Occipital lobe (tissue), 2 donors: Measurements from ENCODE around the gene OSTF1. TPM values are rescaled to one million over a fixed set of nuclear protein-coding genes. Genes with fewer than 3 reads are reported as not detected.

ENCODE experiments used
- DNase-seq: peaks from one replicate; lab custom pipeline; 2025; lab: John Stamatoyannopoulos, UW
- total RNA-seq: library from RNA; depleted of rRNA; stranded (reverse); fragments of >200 nt; gene quantifications from one replicate; pipeline ENCODE4 v1.2.3, GENCODE V29; 2014

Gene OSTF1, protein sequence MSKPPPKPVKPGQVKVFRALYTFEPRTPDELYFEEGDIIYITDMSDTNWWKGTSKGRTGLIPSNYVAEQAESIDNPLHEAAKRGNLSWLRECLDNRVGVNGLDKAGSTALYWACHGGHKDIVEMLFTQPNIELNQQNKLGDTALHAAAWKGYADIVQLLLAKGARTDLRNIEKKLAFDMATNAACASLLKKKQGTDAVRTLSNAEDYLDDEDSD
- total RNA-seq: 20.1 TPM

DNA sequence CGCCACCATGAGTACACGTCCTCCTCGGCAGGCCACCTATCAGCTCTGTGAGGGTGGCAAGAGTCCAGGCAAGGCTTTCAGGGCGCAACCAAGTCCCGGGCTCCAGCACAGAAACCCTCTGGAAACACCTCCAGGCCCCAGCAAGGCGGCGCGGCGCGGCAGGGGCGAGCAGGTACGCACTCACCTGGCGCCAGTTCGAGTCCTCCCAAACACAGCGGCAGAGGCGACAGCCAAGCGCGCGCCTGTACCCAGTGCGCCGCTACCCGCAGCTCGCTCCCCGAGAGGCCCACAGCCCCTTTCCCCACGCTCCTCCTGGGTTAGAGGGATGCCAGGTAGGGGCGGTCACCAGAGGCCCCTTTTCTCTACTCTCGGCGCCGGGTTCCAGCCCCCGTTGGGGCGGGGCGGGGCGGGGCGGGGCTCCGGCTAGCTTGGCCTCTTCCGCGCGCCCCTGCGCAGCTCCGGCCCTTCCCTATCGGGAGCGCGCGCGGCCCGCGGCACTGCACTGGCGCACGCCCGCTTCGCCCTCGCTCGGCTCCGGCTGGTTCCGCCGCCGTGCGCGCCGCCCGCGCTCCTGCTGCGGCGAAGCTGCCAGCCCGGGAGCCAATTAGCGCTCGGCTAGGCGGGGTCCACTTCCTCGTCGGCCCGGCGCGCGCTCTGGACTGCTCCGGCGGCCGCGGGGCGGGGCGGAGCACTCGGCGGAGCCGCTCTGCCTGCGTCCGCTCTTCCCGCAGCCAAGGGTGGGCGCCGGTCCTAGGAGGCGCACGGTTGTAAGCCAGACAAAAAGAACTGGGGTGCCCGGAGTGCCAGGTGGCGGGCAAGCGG lies at the start of gene OSTF1, which contains the start of gene NMRK1:
OSTF1 (plus strand) TSS at position 691 of the 822 bp plus-strand sequence. CDS start 179 bp downstream, outside the sequence.
NMRK1 (minus strand) TSS at position 332 of the 822 bp plus-strand sequence. CDS start 5,040 bp downstream, outside the sequence.
- peak; percentile 92 for DNase-seq

DNA sequence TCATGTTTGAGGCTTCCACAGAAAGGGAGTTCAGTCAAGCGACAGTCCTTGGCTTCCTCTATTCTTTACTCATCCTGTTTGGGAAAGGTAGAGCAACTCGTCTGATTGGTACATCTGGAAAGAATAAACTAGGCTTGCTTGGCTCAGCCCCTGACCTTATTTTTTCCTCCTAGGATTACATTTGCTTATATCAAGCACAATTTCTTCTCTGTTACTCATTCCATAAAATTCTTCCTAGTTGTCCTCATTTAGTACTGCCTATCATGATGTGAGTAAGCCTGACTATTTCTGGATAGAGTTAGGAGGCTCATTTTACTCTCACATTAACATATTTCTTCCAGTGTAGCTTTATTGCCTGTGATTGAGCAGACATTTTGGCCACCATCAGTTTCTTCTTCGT lies 49.3 kb upstream of the OSTF1 start:
- DNase-seq: no peak

DNA sequence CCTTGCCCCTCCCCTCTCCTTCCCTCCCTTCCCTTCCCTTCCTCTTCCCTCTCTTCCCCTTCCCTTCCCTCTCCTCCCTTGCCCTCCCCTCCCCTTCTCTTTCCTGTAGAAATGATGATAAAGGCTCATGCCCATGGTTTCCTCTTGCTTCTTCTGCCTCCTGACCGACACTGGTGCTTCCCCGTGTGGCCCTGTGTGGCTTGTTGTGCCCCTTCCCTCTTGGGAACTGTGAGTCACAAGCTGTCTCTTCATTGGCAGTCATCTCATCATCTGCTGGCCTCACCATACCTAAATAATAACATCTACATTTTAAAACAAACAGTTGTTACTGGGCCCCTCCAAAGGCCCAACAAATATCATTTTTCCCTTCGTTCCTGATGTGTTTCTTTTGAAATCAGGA lies 48.5 kb upstream of the OSTF1 start:
- no peak for DNase-seq

DNA sequence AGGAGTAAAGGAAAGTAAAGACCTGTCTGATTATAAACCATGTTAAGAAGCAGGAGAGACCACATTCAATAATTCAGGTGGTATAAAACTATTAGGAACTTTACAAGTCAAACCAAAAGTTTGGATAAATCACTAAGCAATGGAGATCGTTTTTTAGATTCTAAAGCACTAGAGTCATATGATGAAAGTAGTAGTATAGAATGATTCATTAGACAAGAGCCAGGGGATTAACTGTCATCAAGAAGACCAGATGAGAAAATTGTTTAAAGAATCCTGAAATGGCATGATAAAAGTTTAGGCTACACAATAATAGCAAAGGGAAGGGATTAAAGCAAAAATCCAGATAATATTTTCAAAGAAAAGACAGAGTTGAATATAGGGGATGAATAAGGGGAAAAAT lies 47.3 kb upstream of the OSTF1 start:
- no peak for DNase-seq

DNA sequence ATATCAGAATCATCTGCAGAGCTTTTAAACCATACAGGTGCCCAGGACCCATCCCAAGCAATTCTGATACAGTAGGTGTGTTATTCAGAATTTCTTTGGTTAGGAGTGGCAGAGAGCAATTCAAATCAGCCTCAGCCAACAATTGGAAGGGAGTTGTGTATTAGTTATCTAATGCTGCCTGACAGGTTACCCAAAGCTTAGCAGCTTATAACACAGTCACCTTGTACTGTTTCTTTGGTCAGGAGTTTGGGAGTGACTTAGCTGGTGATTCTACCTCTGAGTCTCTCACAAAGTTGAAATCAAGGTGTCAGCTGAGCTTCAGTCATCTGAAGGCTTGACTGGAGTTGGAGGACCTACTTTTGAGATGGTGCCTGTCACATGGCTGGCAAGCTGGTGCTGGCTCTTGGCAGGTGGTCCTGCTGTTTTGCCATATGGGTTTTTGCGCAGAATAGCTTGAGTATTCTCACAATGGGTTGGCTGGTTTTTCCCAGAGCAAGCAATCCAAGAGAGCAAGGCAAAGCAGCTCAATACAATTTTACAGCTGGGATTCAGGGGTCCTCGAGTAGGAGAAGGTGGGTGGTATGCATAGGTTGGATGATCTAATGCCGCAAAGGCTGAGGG lies 41.5 kb upstream of the OSTF1 start:
- DNase-seq: no peak

DNA sequence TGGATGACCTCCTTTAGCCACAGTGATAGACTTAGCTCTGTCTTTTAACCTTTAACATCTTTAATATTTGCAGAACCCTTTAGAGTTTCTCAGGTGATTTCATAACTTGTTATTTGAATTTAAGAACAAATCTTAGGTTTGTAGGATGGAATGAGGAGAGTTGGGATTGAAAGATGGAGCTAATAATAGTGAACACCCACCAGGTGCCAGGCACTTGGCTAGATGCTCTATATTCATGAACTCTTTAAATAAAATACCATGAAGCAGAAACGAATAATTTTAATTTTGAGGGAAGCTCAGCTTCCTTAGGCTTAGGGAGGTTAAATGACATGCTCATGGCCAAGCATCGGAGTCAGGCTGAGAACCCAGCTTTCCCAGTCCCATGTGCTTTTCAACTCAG lies 40.8 kb upstream of the OSTF1 start:
- DNase-seq: no peak

DNA sequence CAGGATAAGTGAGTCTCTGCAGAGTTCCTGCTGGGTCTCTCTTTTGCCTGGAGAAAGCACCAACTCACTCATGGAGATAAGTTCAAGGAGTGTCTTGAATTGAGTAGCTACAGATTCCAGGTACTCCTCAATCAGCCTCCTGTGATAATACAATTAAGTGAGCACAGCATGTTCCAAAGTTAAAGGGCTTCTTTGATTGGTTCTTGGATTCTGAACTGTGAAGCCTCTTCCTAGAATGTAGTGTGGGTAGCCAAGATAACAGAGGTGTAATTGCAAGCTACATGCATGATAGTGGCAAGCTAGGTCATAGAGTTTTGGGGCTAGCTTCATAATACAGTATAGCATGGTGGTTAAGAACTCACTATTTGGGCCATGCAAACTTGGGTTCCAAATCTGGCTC lies 37.0 kb upstream of the OSTF1 start:
- no peak for DNase-seq

DNA sequence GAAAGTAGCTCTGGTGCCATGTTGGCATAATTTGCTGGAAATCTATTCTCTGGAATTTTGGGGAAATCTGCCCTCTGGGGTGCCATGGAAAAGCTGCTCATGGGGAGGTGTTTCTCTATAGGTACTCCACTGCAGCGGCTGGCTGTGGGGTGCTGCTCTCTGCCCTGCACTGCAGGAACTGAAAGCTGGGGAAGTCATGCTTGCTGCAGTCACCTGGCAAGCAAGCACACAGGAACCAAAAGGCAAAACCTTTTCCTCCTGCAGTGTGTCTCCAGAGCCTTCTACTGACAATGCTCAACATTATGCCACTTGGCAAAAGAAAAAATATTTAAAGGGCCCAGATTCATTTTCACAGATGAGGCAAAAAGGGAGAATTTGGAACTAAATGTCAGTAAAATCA lies 34.4 kb upstream of the OSTF1 start:
- no peak for DNase-seq

DNA sequence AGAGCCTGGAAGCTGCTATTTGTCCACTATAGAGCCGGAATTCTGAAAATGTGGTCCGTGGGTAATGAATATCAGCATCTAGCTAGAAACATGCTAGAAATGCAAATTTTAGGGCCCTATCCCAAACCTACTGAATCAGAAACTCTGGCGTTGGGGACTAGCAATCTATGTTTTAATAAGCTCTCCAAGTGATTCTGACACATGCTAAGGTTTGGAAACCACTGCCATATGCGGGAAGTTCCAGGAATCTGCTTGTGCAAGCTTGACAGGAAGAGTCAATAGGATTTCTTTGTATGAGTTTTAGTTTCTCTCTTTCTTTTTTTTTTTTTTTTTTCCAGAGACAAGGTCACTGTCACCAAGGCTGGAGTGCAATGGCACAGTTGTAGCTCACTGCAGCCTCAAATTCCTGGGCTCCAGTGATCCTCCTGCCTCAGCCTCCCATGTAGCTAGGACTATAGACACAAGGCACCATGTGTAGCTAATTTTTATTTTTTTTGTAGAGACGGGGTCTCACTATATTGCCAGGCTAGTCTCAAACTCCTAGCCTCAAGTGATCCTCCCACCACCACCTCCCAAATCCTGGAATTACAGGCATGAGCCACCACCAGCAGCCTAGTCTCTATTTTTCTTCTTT lies 33.8 kb upstream of the OSTF1 start:
- DNase-seq: no peak

DNA sequence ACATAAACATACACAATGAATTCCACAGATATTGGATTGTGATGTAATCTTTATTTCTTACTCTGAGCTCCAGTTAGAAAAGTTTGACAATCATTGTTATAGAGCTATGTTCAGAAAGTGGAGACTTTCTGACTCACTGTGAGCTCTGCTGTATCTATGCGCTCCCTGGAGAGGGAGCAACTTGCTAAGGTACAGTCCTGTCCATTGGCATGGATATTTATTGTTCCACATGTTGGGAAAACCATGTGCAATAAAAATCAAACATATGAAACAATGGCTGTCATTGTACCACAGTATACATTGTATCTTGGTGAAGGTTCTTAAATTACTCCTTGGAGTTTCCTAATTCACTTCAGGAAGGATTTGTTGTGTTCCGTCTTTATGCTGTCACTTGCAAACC lies 27.1 kb upstream of the OSTF1 start:
- no peak for DNase-seq

DNA sequence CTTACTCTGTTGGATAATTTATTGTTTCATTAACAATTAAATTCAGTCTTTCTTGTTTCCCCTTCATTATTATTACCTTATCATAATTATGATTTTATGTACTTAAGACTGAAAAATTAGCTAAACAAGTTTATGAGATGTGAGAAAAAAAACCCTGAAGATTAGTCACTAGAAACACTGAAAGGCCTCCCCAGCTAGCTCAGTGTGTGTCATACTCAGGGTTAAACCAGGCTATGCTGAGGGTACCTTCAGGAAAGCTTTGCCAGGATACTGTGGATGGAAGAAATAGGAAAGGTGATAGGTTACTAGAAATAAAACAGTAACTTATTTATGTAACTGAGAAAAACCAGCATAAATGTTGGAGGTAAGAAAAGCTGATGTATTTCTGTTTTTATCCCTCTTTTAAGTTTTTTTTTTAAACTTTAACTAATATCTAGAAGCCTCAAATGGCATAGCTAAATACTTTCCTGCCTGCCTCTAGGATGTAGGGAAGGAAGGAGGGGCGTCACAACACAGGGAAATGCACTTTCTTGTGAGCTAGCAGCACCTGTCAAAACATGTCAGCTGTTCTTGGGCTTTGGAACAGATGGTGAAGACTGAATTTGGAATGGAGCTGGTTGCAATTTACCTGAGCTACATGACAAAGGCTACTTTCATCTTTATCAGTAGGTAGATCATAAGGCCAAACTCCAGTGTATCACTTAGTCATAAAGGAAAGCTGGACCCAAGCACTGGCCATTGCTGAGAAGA lies 24.6 kb upstream of the OSTF1 start:
- DNase-seq: no peak

DNA sequence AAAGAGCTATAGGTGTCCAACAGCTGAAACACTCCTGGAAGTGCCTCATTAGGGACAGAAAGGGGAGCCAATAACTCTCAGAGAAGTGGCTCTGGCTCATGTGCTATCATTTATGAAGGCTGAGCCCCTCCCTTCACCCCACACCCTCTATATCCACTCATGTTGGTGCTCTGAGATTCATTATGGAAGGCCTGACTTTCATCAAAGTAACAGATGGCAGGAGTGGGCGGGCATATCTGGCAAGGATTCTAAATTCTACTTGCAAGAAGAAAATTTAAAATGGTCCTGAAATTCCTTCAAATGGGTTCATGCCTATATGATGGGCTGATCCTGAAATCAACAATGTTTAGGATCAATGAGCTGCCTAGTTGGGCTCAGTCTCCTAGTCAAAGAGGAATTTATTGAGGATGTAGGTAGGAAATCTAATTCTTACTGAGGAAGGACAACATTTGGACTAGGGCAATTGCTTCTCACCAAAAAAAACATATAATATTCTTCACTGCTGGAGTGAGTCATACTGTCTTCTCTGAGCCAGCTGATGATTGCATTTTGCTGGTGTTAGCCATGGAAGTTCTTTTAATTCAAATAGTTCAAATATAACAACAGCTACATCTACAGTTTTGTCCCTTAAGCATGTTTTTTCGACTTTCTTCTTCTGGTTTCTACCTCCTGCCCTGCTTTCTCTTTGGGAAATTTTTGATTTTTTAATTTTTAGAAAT lies 23.8 kb upstream of the OSTF1 start:
- peak; percentile 51 for DNase-seq

DNA sequence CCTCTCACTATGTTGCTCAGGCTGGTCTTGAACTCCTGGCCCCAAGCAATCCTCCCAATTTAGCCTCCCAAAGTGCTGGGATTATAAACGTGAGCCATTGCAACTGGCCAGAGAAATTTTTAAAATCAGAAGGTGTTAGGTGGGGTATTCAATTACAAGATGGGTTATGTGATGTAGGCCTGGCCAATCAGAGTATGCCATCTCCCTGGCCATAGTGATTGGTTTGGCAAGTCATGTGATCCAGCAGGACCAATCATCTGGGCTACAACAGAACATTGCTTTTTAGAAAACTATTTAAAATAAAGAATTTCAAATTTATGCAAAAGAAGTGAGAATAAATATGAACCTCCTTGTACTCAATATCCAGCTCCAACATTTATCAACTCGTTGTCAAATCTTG lies 22.8 kb upstream of the OSTF1 start:
- no peak for DNase-seq

DNA sequence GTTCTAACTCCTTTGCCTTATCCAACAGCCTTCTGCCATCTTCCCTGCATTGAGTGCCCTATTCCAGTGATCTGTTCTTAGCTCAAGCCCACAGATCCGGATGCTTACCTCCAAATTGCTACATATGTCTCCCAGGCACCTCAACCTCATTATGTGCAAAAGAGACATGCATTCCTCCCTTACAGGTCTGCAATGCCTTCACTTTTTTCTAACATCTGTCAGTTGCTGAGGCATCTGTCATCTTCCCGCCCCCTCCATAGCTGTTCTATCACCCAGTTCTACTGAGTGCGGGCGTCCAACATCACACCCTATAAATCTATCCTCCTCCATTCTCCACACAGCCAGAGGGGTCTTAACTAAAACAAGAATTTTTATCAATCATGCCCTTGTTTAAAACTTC lies 20.4 kb upstream of the OSTF1 start:
- DNase-seq: no peak

DNA sequence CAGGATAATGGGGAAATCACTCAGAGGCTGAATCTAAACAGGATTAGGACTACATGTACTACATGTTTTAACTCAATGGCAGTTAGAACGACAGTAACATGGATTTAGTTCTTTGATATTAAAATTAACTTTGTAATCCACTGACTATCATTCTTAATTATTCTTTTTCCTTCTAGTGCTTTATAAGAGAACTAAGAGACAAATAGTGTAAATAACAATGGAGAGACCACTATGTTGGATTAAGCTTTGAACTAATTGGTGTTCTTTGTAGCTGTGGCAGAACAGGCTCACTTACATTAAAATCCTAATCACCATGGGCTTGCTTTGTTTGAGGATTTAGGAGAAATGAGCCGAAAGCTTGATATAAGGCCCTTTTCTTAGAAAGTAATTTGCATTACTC lies 19.1 kb upstream of the OSTF1 start:
- DNase-seq: no peak

DNA sequence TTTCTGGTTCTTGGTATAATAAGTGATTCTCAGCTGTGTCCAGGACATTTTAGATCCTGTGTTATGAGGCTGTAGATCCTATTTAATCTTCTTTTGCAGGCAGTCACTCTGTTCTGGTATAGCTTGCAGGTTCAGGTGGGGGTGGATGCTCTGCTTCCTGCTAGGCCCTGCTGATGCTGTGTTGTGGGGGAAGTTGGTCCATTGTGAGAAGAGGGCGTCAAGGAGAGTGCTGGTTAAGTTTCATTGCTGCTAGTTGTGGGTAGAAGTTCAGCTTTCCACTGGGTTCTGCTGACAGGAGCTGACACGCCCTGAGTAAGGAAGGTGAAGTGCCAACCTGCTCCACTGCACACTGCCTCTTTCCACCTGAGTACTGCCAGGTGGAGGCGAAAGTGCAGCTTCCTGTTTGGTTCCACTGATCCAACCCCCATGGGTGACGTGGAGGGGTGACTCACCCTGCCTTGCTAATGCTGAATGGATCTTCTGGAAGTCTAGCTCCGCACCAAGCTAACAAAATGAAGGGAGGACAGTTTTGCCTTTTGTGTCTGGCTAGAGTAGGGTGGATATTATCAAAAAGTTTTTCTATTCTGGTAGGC lies 16.7 kb upstream of the OSTF1 start:
- DNase-seq: no peak

DNA sequence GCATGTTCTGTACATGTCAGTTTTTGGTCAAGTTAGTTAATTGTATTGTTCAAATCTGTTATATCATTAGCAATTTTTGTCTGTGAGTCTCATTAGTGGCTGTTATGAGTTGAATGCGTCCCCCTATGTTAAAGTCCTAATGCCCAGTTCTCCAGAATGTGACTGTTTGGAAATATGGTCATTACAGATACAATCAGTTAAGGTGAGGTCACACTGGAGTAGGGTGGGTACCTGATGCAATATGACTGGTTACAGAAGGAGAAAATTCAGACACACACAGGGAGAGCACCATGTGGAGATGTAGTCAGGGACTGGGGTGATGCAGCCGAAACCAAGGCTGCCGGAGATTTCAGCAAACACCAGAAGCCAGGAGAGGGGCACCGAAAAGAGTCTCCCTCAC lies 15.4 kb upstream of the OSTF1 start:
- DNase-seq: no peak

DNA sequence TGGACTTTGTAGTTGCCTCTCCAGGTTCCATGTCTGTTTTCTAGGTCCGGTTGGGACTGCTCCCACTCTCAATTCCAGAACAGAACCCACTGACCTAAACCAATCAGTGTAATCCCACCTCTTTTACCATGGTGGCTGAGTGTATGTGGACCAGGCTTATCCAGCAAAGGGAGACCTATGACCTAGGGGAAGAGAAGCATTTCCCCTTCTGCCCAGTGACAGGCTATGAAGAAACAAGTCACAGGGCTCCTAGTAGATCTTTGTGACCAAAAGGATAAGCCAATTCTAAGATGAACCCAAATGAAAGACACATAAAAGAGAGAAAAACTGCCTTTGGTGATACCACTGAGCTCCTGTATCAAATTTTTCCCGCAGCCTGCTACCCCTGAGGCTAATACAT lies 6.7 kb upstream of the OSTF1 start:
- DNase-seq: no peak

DNA sequence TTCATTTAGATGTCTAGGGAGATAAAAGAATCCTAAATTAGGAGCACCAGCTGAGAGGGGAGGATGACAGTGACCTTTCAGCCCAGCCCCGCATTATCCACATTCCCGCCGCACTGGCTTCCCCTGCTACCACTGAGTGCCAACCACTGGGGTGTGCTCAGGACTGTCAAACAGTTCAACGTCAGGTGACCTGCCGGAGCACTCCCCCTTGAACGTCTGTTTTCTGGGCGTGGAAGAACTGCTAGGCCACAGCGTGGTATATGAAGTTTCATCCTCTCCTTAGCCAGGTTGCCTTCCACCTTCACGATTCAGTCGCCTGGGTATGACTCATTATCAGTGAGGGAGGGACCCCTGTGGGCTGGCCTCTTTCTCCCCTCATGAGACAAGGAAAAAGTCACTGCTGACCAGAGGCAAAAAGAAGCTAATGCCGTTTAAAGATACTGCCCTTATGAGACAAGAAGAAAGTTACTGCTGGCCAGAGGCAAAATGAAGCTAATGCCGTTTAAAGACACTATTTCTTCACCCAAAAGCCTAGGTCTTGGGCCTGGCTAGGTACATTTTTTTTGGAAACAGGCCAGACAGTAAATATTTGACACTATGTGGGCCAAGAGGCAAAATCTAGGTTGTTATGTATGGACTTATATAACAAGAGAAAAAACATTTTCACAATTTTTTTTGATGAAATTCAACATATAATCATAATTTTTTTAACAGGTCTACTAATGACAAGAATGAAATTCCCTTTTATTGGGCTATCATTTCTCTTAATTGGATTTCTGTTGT lies 4.9 kb upstream of the OSTF1 start:
- no peak for DNase-seq
